Stimulated activated effector memory CD8-positive, alpha-beta T cell treated with anti-CD3 and anti-CD28 coated beads, Interleukin-12 subunit alpha, Interleukin-12 subunit beta, amount 100 ng/mL, for 72 hours (primary cell): Measurements from ENCODE around the gene CHRNB2.
A peak's percentile ranks its signal among the peaks of the same experiment; 100 is the strongest.

Source experiments
- ATAC-seq: fragments of 150-1000 bp; cut with Tn5 transposase; 2 replicates; pipeline ENCODE4 v1.10.0; 2021
- DNase-seq, 2 donors: peaks; one replicate each; pipeline ENCODE4 v3.0.0; 2021 to 2022; ENCODE audit warnings: low spot score in 2 of 2
- H3K27ac Mint-ChIP-seq: one replicate; pipeline ENCODE4 v1.8.0; 2022; ENCODE audit warnings: mild to moderate bottlenecking, mixed read lengths
- H3K36me3 Mint-ChIP-seq: one replicate; pipeline ENCODE4 v1.8.0; 2022; ENCODE audit warnings: mild to moderate bottlenecking, mixed read lengths
- H3K4me1 Mint-ChIP-seq: one replicate; pipeline ENCODE4 v1.8.0; 2022; ENCODE audit warnings: mixed read lengths
- H3K4me3 Mint-ChIP-seq: one replicate; pipeline ENCODE4 v1.8.0; 2022; ENCODE audit warnings: mild to moderate bottlenecking, mixed read lengths
- H3K9me3 Mint-ChIP-seq: one replicate; pipeline ENCODE4 v1.8.0; 2022; ENCODE audit warnings: mixed read lengths

Gene CHRNB2

DNA sequence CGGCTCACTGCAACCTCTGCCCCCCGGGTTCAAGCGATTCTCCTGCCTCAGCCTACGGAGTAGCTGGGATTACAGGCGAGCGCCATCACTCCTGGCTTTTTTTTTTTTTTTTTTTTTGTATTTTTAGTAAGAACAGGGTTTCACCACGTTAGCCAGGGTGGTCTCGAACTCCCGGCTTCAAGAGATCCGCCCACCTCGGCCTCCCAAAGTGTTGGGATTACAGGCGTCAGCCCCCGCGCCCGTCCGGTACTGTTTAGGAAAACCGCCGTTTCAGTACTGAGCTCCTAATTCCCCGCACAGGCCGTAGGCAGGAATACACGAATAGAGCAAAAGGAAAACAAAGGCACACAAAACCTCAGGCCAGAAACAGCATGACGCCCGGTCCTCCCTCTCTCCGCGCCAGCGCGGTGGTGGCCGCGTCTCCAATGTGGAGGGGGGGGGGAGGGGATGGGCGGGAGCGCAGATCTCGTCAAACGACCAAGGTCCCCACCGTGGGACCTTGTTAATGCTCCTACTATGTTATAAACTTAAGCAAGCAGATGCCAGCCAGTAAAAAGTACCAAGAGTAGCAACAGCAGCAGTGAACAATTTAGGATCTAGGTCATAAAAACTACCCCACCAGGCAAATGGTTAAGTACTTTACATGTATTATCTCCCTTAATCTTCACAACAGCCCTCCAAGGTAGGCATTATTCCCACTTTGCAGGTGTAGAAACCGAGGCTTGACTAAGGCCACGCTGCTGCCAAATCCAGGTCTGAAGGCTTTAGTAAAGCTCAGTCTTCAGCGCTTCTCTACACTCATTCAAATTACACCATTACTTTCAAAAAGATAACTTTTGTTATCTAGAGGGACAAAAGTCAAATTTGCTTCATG lies 41.1 kb downstream of the CHRNB2 start:
- H3K4me3 Mint-ChIP-seq = peak overlapping the region; percentile 87
- peak in 1 of 2 donors; percentile 74 for DNase-seq
- H3K4me1 Mint-ChIP-seq = peaks cover 72% of the 10 kb centered on the region
- peak overlapping the region; percentile 99 for H3K27ac Mint-ChIP-seq
- no peak for ATAC-seq
- H3K9me3 Mint-ChIP-seq = no peaks in the 10 kb centered on the region
- H3K36me3 Mint-ChIP-seq = peaks cover 53% of the 10 kb centered on the region

DNA sequence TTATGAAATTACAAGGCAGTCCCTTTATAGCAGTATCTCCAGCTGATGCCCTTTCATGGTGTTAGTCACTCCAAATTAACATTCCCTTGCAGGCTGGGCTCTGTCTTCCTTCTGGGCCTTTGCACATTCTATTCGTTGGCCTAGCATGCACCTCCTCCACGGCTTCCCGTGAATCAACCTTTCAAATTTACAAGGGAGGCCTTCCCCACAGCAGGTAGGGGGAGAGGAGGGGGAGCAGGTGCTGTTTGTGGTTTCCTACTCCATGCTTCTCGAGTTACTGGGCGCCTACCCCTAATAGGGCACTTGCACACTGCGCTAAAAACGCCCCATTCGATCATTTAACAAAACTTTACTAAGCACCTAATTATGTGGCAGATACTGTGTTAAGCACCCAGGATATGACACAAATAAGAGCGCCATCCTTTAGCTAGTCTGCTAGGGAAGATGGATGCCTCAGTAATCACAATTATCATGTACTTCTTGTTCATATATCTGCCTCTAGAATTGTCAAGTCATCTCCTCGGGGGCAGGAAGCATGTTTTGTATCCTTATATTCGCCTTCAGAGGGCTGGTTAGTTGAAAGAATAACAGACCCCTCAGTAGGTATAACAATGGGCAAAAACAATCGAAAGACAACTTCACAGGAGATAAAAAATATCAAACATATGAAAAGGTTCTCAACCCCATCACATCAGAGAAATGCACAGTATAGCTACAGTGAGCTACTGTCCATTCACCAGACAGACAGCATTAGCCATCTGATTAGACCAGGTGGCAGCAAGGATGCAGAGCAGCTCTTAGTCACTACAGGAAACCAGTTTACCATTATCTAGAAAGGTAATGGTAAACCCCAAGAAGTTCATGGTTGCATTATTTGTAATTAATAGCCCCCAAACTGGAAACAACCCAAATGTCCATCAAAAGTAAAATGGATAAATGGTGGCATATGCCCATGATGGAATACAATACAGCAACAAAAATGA lies 42.1 kb downstream of the CHRNB2 start:
- Mint-ChIP-seq H3K4me3 (peak overlapping the region; percentile 87), H3K27ac (peak overlapping the region; percentile 99), H3K9me3 (no peaks in the 10 kb centered on the region), H3K4me1 (peaks cover 69% of the 10 kb centered on the region), H3K36me3 (peaks cover 45% of the 10 kb centered on the region)
- DNase-seq (peak in 1 of 2 donors; percentile 73), ATAC-seq (peak; percentile 44)

DNA sequence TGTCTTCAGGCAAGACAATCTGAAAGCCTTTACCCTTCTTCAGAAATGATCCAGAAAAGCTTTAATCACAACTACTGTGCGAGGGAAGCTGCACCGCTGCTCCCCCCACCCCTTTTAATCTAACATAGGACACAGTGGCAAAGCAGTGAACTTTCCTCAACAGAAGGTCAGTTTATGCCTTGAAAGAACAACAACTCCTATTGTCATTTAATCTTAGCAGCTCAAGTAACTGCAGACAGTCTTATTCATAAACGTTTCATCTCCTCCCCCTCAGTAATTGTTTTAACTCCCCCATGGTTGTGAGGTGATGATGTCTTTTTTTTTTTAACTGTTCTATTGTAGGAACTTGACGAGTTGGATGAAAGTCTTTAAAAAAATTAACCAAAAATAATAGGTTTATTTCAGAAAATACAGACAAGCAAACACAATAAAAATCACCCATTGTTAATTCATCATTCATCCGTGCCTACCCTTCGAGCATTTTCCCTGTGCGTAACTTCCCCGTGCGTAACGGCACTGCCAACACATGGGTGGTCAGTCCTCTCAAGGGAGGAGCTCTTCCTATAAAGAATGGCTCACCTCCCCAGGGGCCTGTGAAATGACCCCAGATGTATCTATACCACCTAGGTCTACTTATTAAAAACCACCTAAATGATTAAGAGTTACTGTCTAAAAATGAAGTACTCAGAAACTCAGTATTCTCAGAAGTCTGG lies 43.7 kb downstream of the CHRNB2 start:
- ATAC-seq (no peak), DNase-seq (no peak)
- Mint-ChIP-seq H3K4me1 (peaks cover 66% of the 10 kb centered on the region), H3K36me3 (peaks cover 33% of the 10 kb centered on the region), H3K4me3 (peak overlapping the region; percentile 8), H3K27ac (peak overlapping the region; percentile 44), H3K9me3 (no peaks in the 10 kb centered on the region)

DNA sequence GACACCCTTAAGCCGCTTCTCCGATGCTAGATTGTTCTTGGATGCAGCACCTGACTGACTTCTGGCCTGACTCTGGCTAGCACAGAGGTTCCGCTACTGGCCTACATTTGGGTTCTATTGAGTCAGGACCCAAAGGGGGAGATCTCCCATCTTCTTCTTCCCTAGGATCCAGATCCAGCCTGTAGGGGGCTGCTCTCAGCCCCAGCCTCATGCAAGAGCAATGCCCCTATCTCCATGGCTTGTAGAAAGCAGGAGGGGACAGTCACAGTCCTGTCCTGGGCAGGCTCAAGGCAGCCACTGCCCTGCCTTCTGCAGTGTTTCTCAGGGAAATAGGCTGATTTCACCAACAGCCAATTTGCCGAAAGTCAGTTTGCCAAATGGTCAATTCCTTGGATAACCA lies 46.7 kb downstream of the CHRNB2 start:
- Mint-ChIP-seq H3K27ac (peak overlapping the region; percentile 70), H3K4me1 (peaks cover 50% of the 10 kb centered on the region), H3K9me3 (no peaks in the 10 kb centered on the region), H3K4me3 (peak overlapping the region; percentile 5), H3K36me3 (peaks cover 31% of the 10 kb centered on the region)
- ATAC-seq (no peak), DNase-seq (no peak)

DNA sequence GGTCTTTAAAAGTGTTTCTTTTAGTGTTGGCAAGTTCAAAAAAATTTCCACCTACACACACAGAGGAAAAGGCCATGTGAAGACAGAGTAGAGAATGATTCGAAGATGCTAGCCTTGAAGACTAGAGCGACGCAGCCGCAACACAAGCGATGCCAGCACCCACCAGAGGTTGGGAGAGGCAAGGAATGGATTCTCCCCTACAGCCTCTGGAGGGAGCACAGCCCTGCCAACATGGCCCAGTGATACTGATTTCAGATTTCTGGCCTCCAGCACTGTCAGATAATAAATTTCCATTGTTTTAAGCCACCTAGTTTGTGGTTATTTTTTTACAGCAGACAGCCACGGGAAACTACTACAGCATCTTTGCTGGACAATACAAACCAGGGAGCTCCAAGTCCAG lies 47.3 kb downstream of the CHRNB2 start:
- Mint-ChIP-seq H3K4me3 (peak overlapping the region; percentile 5), H3K4me1 (peaks cover 44% of the 10 kb centered on the region), H3K27ac (peak overlapping the region; percentile 70), H3K36me3 (peaks cover 31% of the 10 kb centered on the region), H3K9me3 (no peaks in the 10 kb centered on the region)
- DNase-seq (no peak), ATAC-seq (peak; percentile 36)

DNA sequence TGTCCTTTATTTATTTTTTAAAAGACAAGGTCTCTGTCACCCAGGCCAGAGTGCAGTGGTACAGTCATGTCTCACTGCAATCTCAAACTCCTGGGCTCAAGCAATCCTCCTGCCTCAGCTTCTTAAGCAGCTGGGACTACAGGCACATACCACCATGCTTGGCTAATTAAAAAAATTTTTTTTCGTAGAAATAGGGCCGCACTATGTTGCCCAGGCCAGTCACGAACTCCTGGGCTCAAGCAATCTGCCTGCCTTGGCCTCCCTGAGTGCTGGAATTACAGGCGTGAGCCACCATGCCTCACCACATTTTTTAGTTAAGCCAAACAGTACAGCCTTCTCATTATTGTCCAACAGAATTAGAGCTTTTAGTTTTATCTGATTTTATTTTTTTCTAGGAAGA lies 47.8 kb downstream of the CHRNB2 start:
- ATAC-seq = no peak
- no peak overlapping the region for H3K4me3 Mint-ChIP-seq
- peaks cover 40% of the 10 kb centered on the region for H3K4me1 Mint-ChIP-seq
- H3K9me3 Mint-ChIP-seq = no peaks in the 10 kb centered on the region
- peaks cover 33% of the 10 kb centered on the region for H3K36me3 Mint-ChIP-seq
- DNase-seq = no peak
- peak overlapping the region; percentile 70 for H3K27ac Mint-ChIP-seq

DNA sequence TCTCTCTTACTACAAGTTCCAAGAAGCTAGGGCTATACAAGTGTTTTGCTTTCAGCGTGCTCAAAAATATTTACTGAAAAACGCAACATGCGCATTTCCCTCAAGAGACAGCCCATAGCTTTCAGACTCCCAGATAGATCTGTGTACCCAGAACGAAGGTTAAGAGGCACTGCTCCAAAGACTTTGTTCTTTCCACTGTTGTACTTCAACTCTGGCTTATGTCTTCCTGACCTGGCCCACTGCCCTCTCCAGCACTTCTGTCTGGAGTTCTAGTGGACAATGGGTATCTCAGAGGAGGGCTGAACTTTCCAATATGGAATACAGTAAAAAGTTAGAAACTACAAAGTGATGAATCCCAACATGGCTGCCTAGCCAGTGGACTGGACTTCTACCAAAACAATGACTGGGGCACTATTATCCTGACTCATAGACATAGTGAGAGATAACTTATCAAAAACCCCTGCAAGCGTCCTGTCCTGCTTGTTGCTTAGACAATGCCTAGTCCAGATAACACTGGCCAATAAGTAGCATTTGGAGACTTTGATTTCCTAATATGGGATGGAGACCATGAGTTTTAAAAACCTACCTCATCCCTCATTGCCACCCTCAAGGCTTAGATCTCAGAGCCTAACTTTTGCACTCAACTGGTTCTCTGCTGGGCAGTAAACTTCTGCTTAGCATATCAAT lies 49.2 kb downstream of the CHRNB2 start:
- peaks cover 30% of the 10 kb centered on the region for H3K36me3 Mint-ChIP-seq
- peaks cover 34% of the 10 kb centered on the region for H3K4me1 Mint-ChIP-seq
- no peak overlapping the region for H3K4me3 Mint-ChIP-seq
- peak overlapping the region; percentile 10 for H3K27ac Mint-ChIP-seq
- DNase-seq (no peak), ATAC-seq (no peak)
- H3K9me3 Mint-ChIP-seq = no peaks in the 10 kb centered on the region

DNA sequence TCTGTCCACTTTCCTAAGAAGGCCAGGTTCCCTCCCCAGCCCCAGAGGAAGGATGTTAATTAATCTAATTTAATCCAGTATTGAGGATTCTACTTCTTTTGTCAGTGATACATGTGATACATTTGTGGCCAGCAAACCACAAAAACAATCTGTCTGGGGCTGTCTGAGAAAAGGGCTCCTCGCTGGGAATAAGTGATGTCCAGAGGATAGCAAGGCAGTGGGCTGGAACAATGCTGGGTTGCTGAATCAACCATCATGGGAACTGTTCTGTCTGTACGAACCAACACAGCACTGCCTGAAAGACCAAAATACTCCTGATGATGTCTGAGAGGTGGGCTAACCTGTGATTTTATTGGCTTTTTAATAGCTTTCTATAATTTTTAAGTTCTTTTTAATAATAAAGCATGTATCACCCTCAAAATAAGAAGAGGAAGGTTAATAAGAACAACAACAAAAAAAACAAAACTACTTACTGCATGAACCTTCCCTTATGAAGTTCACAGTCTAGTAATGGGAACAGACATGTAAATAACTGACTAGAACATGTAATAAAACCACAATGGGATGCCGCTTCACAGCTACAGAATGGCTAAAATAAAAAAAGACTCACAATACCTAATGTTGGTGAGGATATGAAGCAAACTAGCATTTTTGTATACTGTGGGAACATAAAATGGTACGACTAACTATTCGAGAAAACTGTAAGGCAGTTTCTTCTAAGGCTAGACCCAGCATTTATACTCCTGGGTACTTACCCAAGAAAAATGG lies 51.8 kb downstream of the CHRNB2 start:
- DNase-seq (no peak), ATAC-seq (no peak)
- no peak overlapping the region for H3K27ac Mint-ChIP-seq
- H3K4me1 Mint-ChIP-seq = peaks cover 38% of the 10 kb centered on the region
- no peaks in the 10 kb centered on the region for H3K9me3 Mint-ChIP-seq
- no peak overlapping the region for H3K4me3 Mint-ChIP-seq
- H3K36me3 Mint-ChIP-seq = peaks cover 49% of the 10 kb centered on the region

DNA sequence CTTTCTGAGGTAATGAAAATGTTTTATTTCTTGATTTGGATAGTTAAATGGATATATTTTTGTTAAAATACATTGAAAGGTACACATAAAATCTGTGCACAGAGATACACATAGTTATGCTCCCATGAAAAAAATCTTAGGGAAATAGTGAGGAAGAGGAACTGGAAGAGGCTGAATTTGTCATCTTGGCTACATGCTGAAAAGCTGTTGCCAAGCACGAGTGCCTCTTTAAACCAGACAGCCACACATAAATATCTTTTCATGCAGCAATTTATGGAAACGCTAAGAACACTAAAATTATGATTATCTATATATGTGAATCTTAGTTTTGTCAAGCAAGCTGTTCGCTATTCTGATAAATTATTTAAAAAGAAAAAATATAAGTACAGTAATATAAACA lies 53.2 kb downstream of the CHRNB2 start:
- Mint-ChIP-seq H3K4me1 (peaks cover 34% of the 10 kb centered on the region), H3K9me3 (no peaks in the 10 kb centered on the region), H3K4me3 (no peak overlapping the region), H3K36me3 (peaks cover 63% of the 10 kb centered on the region), H3K27ac (no peak overlapping the region)
- no peak for DNase-seq
- no peak for ATAC-seq

DNA sequence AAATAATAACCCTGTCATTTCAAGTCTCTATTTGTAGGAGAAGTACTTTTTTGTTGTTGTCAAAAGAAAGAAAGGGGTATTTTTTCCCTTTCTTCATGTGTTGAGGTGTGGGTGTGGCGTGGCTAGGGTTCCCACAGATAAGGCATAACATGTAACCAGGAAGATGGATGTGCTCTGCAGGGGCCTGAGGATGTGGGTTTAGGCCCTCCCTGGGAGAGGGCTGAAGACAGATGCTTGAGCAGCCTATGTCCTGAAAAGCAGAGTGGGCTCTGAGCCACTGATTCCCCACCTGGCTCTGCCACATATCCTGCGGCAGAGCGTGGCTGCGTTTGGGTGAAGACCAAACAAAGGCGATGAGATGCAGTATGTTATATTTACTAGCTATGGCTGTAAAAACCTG lies 54.3 kb downstream of the CHRNB2 start:
- DNase-seq = no peak
- H3K36me3 Mint-ChIP-seq = peaks cover 60% of the 10 kb centered on the region
- peaks cover 31% of the 10 kb centered on the region for H3K4me1 Mint-ChIP-seq
- H3K9me3 Mint-ChIP-seq = no peaks in the 10 kb centered on the region
- no peak overlapping the region for H3K4me3 Mint-ChIP-seq
- H3K27ac Mint-ChIP-seq = peak overlapping the region; percentile 26
- ATAC-seq = no peak

DNA sequence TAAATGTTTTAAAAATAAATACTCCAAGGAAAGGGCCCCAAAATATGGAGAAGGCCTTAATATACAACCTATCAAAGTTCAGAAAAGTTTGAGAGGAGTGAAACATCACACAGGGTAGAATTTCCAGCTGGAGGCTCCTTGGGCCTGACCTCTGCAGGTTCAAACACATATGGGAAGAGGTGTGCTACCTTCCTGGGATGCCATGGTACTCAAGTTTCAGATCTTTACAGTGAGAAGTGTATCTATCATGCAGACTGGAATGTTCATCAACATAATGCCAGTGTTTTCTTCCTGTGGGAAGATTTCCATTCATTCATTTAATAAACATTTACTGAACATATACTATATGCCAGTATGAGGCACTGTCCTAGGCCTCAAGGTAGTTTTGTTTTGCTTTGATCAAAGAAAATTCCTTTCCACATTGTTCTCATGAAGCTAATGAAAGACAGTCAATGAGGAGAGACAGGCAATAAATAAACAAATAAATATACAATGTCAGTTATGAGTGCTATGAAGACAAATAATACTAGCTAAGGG lies 55.0 kb downstream of the CHRNB2 start:
- no peak for DNase-seq
- H3K27ac Mint-ChIP-seq = no peak overlapping the region
- no peaks in the 10 kb centered on the region for H3K9me3 Mint-ChIP-seq
- H3K36me3 Mint-ChIP-seq = peaks cover 67% of the 10 kb centered on the region
- no peak for ATAC-seq
- peaks cover 34% of the 10 kb centered on the region for H3K4me1 Mint-ChIP-seq
- no peak overlapping the region for H3K4me3 Mint-ChIP-seq

DNA sequence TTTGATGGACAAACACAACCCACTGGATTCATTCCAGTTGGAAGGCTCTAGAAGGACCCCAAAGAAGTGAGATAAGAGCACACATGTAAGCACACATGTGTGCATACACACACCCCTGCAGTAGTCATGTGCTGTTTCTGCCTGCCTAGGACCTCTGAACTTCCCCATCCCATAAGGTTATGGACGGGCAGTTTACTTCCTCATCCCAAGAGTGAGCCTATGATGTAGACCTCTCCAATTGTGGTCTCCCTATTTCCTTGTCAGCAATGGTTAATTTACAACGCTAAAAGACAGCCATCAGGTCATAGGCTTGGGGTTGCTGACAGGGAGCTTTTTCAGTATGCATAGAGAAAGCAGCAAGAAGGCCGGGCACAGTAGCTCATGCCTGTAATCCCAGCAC lies 55.8 kb downstream of the CHRNB2 start:
- Mint-ChIP-seq H3K4me3 (no peak overlapping the region), H3K27ac (peak overlapping the region; percentile 54), H3K9me3 (no peaks in the 10 kb centered on the region), H3K36me3 (peaks cover 70% of the 10 kb centered on the region), H3K4me1 (peaks cover 34% of the 10 kb centered on the region)
- ATAC-seq (no peak), DNase-seq (no peak)

DNA sequence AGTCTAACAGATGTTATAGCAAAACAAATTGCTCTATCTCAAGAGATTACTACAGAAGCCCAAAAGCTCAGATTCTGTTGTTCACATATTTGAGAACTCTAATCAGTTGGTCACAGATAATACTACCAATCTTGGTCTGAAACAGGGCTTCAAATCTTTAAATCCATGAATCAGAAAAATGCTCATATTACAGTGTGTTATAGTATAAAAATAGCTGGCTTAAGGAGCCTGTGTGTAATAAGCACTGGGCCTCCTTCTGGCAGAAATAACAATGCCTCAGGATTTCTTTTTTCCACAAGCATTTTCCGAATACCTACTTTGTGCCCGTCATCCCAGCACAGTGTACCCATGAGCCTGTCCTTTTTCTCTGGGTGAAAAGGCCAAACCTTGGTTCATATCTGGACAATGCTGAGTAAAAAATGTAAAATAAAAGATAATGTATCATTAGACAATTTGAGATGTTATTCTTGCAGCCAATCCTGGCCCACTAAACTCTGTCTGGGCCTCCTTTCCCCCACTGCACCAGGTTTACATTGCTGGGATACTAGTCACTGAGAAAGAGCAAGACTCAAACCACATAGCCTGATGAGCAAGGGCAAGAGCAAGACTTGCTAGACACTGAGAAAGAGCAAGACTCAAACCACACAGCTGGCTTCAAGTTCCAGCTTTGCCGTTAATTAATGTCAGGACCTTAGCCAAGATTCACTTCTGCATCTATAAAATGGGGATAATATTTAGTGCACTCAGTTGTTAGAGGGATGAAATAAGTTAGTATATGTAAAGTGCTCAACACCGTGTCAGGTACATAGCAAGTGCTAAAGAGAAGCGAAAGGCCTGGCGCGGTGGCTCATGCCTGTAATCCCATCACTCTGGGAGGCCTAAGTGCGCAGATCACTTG lies 57.4 kb downstream of the CHRNB2 start:
- H3K27ac Mint-ChIP-seq = no peak overlapping the region
- ATAC-seq = no peak
- H3K36me3 Mint-ChIP-seq = peaks cover 60% of the 10 kb centered on the region
- H3K4me3 Mint-ChIP-seq = no peak overlapping the region
- H3K4me1 Mint-ChIP-seq = peaks cover 42% of the 10 kb centered on the region
- peaks cover 5% of the 10 kb centered on the region for H3K9me3 Mint-ChIP-seq
- no peak for DNase-seq
